HG03342 (cell line): Measurements from ENCODE around the gene ACBD6.

Source experiments
- ATAC-seq: cut with Tn5 transposase; IDR thresholded peaks from one replicate; pipeline ENCODE4 v1.9.1; 2021; ENCODE audit warnings: mild to moderate bottlenecking, moderate library complexity; ENCODE audit not compliant: unreplicated experiment

Gene ACBD6

DNA sequence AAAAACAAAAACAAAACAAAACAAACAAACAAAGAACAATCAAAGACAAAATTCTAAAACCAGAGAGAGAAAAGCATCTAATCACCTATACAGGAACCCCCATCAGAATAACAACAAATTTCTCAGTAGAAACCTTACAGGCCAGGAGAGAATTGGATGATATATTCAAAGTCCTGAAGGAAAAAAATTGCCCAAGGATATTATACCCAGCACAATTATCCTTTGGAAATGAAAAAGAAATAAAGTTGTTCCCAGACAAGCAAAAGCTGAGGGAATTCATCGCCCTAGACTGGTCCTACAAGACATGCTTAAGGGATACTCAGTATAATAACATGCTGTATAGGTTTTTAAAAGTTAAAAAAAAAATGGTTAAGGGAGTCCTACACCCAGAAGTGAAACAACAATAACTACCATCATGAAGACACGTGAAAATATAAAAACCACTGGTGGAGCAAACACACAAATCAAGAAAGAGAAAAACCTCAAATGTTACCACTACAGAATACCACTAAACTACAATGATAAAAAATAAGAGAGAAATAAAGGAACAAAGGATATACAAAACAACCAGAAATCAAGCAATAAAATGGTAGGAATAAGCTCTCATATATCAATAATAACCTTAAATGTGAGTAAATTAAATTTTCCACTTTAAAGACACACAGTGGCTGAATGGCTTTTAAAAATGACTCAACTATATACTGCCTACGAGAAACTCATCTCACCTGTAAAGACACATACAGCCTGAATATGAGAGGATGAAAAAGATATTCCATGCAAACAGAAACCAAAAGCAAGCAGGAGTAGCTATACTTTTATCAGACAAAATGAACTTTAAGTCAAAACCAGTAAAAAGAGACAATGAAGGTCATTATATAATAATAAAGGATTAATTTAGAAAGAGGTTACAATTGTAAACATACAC lies 121.9 kb downstream of the ACBD6 start:
- ATAC-seq, result no peak

DNA sequence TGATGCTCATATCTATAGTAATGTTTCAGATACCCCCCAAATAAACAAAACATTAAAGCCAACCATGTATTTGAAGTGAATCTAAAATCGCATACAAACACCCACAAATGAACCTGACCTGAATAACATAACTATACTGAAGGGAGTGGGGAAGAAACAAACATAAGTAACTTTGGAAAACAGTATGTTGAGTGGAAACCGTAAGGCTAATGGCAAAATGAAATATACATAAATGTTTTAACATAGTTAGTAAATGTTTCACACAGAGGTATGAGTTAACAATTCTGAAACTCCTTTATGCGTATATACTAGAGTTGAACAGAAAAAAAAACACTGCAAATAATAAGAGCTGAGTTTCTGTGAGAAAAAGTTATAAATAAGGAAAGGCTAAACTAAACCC lies 125.6 kb downstream of the ACBD6 start:
- no peak for ATAC-seq

DNA sequence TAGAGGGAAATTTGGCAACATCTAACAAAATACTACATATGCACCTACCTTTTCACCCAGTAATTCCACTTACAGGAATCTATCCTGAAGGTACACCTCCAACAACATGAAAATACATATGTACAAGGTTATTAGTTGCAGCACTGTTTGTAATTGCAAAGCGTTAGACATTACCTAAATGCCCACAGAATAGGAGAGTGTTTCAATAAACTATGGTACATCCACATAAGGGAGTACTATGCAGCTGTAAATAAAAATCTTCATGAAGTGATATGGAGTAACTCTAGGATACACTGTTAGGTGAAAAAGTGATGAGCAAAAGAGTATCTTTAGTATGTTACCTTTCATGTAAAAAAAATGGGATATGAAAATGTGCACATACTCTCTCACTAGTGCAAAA lies 126.1 kb downstream of the ACBD6 start:
- ATAC-seq, result no peak

DNA sequence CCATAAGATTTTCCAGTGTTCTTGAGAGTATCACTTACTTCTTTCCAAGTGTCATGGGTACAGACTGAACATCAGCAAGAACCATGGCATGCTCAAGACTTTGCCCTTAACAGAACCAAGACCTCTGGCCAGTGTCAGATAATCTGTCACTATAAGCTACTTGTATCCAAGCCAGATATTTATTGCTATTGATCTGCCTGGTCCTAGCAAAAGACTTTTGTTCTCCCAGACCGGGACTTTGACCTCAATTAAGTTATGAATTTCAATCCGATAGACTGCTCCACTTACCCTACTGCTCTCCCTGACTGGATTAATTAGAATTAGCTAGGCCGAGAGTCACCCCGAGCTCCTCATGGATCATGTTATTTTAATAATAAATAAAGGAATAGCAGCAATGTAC lies 129.6 kb downstream of the ACBD6 start:
- no peak for ATAC-seq

DNA sequence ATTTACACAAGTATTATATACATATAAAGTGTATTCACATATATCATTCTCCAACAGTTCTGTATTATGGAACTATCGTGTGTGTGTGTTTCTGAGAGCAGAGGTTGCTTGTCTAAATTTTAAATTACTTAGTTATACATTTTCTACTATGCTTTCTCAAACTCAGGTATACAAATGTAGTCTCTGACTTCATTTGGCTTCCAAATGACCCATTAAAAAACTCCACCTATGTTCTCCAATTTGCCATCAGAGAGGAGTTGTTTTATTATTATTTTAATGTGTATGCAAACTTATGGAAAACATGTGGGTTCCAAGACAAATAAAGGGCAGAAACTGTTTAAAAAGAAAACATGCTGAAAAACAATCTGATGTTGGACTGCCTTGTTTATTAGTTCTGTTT lies 131.8 kb downstream of the ACBD6 start:
- no peak for ATAC-seq

DNA sequence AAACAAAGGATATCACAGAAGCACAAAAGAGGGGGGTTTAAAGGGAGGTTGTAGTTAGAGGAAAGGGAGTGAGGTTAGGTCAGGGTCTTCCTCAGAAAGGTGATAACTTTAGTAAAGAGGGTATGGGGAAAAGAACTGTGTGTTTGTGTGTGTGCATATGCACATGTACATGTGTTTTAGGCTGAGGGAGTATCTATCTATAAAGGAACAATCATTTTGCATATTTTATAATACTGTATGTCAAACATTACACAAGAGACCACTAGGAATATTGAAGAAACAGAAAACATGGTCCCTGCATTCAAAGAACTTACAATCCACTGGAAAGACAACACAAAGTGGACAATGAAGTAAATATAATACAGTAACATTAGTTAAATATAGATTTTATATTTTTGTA lies 132.2 kb downstream of the ACBD6 start:
- no peak for ATAC-seq

DNA sequence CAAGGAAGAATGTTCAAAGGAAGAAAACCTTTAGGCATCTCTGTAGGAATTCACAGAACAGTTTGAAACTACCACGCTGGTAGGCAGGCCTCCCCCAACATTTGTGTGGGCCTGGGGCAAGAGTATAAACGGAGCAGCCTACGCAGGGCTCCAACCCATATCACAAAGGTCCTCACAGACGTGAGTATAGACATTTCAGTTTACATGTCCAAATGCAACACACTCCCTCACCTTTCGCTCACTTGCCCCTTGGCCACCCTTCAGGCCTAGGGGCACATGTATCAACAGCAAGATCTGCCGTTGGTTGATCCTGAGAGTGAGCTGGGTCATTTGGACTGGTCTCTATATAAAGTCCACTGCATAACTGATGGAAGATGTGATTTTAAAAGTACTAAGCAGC lies 133.3 kb downstream of the ACBD6 start:
- no peak for ATAC-seq

DNA sequence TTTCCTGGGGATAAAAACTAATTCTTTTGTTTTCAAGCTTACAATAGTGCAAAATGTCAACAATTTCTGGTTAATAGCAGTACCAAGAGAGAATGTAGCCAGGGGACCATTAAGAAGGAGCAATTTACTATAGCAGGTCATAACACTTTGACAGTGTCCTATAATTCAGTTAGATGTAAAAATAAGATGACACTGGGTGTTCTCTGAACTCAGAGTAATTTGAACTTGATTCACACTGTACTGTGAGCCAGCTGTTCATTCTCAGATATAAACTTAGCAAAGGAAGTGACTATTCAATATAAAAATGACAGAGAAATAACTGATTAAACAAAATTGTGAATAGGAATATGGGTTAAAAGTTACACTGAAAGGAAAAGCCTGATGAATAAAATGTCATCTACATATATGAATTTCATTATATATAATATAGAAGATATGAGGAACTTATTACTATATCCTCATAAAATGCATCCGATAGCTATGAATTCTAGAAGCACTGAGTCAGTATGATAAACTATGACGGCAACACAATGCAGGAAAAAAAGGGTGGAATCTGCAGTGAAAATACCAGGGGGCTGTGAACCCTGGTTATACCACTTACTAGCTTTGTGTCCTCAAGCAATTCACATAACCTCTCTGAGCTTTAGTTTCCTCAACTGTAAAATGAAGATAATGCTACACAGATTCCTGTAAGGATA lies 135.9 kb downstream of the ACBD6 start:
- no peak for ATAC-seq

DNA sequence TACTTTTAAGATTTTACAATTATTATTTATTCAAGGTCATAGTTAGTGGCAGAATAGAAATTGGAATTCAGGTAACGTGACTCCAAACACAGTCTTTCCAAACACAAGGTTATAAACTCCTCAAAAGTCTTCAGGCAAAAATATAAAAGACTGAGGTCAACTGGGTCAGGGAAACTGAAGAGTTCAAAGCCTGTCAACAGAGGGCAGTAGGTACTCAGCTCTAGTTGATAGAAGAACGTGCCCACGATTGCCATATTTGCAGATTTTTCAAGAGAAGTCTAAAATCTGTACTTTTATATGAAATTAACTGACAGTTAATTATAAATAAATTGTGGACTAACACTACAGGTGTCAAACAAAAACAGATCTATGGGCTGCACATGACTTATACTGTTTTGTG lies 137.3 kb downstream of the ACBD6 start:
- no peak for ATAC-seq

DNA sequence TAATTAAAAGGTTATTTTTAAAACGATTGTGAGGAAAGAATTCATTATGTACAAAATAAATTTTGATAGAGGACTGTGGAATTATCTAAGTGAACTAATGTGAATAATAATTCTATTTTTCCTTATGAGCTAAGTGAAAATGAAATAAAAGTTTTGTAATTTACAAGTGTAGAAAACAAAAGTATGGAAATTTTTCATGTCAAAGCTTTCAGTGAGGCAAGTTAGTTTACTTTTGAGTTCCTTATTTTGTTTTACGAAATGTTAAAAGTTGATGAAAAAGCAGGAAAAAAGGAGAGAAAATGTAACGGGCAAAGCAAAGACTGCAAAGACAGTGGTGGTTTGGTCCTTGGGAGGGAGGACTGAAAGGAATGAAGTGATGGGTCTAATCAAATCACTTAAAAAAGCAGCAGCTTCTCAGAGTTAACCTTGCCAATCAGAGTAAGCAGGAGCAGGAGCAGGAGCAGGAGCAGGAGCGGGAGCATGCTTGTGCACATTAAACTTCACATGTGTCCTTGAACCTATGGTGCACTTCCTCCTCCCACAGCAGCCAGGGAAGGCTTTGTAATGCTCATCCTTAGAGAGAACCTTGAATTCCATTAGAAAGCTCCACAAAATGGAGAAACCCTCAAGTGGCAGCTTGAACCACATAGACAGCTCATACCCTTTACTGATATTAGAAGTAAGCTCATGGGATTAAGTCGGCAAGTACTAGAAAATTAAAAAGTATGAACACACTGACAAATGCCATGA lies 139.0 kb downstream of the ACBD6 start:
- ATAC-seq, result no peak

DNA sequence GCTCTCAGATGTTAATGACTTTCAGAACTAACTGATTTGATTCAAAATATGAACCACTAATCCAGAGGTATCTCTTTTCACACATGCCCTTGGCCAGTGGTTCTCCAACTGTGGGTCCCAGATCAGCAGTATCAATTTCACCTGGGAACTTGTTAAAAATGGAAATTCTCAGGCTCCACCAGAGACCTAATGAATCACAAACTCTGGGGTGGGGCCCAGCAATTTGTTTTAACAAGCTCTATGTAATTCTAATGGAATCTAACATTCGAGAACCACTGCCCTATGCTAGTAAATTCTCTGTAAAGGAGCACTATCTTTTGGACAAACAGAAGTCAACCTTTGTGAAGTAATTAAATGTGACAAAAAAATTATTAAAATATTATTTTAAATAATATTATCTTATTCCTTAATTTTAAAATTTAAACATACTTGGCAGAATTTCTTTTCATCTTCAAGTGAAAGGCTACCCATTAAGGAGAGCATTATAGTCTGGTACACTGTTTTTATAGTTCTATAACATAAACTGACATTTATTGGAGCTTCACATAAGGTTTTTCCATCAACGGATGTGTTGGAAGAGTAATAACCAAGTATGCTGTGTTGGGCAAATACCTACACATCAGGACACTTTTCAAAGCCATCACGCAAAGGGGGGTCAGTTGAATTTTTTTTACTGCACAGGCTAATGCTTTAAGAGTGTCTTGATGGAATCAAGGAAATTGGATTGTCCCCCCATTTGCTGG lies 141.9 kb downstream of the ACBD6 start:
- no peak for ATAC-seq

DNA sequence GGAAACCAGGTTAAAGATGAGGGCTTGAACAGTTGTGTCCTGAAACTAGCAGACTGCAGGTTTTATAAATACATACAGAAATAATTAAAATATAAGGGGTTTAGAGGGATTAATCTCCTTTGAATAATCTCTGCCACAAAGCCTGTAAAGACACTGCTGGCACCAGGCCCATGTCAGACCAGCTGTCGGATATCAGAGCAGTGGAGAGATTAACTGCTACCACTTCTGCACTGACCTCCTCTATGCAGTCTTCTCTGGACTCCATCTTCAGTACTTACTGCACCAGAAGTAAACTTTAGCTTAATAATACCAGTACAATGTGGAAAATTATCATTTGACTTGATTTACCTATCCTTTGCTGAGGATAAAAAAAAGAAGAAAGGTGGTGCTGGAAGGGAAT lies 143.7 kb downstream of the ACBD6 start:
- no peak for ATAC-seq

DNA sequence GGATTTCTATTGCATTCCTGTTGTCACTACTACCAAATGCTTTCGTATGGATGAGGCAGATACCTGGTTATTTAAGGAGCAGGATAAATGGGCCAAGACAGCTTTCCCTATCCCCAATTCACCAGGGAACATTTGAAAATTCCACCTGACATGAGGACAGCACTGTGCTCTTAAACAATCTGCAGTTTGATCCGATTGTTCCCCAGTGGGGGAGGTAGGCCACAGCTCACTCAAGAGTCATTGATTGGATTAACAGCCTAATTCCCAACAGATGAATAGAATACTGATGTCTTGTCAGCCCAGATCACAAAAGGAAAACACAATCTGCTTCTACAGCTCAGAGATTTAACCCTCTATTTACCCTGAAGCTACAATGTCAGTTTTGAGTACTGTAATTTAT lies 148.4 kb downstream of the ACBD6 start:
- ATAC-seq, result no peak

DNA sequence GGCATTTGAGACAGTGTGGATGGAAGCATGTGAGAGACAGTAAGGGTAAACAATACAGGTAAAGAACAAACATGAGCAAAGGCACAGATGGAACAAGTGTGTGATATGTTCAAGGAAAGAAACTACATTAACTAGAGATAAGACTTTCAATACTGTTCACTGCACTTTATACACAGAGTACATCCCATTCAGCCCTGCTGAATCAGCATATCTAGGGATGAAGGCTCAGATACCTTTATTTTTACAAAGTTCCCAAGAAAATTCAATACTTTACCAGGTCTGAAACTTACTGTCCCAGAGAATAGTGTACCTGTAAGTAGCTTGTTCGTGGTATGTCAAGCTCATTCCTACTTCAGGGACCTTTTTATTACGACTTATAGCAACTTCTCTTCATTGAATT lies 149.8 kb downstream of the ACBD6 start:
- ATAC-seq, result no peak

DNA sequence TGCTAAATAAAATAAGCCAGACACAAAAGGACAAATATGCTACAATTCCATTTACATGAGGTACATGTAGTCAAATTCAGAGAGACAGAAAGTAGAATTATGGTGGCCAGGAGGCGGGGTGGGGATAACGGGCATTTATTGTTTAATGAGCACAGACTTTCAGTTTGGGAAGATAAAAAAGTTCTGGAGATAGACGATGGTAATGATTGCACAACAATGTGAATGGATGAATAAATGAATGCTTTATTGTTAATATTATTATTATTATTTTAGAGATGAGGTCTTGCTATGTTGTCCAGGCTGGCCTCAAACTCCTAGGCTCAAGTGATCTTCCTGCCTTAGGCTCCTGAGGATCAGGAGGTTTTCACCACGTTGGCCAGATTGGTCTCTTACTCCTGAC lies 150.4 kb downstream of the ACBD6 start:
- ATAC-seq, result no peak

DNA sequence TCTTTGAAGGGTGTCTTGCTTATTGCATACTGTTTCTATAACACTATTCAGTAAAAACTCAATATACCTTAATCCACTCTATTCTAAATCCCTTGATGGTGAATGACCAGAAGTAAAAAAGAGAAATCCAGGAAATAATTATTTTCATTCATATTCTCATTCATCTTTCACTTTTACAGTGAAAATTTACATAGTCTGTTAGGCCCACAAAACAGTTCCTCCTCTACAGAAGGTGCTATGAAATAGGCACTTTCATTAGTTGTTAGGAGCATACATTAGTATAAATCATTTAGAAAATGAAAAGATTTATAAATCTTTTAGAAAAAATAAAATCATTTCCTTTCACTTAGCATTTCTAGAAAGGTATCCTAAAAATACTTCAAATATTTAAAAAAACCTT lies 157.2 kb downstream of the ACBD6 start:
- ATAC-seq, result no peak

DNA sequence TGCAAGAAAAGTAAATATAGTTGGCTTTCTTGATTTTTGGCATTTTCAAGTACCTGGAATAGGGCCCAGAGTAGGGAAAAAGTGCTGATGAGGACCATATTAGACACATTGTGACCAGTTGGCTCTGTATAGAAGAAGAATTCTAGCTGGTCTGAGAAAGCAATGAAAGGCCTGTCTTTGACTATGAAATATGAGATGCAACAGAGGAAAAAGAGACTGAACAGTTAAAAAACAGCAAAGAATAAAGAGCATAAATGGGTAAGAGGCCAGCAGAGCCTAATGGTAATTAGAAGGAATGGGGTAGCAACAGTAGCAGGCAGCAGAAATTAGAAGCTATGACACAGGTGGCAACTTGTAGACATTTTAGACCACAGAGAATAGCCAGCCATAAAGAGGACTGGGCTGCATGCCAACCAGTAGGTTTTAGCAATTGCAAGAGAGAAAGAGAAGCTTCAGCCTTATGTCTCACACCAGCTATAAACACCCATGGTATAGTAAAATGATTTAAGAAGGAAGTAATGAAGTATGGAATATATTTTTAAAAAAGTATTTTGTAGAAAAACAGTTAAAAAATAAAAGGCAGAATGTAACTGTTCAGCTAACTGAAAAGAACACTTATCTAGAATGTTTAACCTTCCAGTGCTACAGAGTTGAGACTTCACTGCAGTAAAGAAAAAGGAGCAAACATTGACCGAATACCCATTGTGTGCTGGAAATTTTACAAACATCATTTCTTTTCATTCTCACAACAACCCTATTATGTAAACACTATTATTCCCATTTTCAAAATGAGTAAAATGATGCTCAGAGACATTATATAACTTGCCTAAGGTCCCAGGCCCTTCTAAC lies 158.2 kb downstream of the ACBD6 start:
- ATAC-seq, result no peak

DNA sequence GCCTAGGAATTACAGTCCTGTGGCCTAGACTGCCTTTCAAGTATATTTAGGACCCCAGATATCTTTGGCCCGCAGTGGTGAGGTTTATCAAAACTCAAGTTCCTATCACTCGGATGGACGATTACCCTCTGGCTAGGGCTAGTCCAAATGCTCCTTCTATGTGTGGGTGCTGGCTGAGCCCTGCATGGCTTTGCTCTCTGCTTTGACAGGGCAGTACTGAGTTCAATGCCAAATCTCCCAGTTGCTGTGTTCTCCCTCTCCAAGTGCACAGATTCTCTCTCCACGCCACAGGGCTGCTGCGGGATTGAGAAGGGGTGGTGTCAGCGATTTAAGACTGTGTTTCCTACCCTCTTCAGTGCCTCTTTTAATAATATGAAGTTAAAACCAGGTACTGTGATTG lies 175.3 kb downstream of the ACBD6 start:
- ATAC-seq, result no peak

DNA sequence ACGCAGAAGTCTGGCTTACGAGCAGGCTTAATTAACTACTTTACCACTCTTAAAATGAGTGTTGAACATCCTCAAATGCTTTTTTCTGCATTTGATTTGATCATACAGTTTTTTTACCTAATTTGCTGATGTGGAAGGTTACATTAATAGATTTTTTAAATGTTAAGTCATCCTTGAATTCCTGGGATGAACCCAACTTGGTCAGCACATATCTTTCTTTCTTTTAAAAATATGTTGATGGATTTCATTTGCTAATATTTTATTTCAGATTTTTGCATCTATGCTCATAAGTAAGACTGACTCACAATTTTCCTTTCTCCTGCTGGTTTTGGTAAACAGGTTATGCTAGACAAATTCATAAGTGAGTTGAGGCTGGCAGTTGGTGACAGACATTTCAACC lies 189.5 kb downstream of the ACBD6 start:
- no peak for ATAC-seq
